ENCODE results near the gene TMEM81.

Gene TMEM81

DNA sequence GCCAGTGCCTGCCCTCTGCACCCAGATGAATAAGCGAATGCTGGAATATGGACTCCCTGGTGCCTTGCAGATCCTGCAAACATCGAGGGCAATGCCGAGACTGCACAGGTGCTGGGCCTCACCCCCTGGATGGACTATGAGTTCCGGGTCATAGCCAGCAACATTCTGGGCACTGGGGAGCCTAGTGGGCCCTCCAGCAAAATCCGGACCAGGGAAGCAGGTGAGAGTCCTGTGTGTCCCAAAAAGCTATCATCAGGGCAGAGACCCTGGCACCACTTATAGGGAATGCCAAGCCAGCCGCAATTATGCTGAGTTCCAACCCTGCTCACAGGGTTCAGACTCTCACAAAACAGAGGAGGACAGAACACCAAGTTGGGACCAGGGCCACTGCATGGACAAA, 17.2 kb downstream of the TMEM81 start:
- H3K9me2 ChIP-seq (replicated peaks; ENCODE audit: control insufficient read depth, low read length) = no peaks in the 10 kb centered on the region
- H3K27ac ChIP-seq (ENCODE audit: low read depth, low read length) = no peak overlapping the region
- H3K4me1 ChIP-seq (ENCODE audit: control insufficient read depth, low read length) = no peaks in the 10 kb centered on the region
- H3K27me3 ChIP-seq (ENCODE audit: control insufficient read depth, low read length) = no peaks in the 10 kb centered on the region
- H3K9me3 ChIP-seq (ENCODE audit: control insufficient read depth, insufficient read depth, low read length) = no peaks in the 10 kb centered on the region
- H3K79me2 ChIP-seq (ENCODE audit: control insufficient read depth, low read length) = no peaks in the 10 kb centered on the region
- no peaks in the 10 kb centered on the region for H3K36me3 ChIP-seq (ENCODE audit: control insufficient read depth, low read length)
- H3K4me2 ChIP-seq (ENCODE audit: low read length) = no peak overlapping the region
- no peaks in the 10 kb centered on the region for H3F3A ChIP-seq (ENCODE audit: control insufficient read depth, insufficient read depth)
- no peak overlapping the region for H3K4me3 ChIP-seq (ENCODE audit: low read length)
- no peaks in the 10 kb centered on the region for H4K20me1 ChIP-seq (ENCODE audit: control insufficient read depth, insufficient read depth, low read depth, low read length)
- TF ChIP-seq, protein P1, sequence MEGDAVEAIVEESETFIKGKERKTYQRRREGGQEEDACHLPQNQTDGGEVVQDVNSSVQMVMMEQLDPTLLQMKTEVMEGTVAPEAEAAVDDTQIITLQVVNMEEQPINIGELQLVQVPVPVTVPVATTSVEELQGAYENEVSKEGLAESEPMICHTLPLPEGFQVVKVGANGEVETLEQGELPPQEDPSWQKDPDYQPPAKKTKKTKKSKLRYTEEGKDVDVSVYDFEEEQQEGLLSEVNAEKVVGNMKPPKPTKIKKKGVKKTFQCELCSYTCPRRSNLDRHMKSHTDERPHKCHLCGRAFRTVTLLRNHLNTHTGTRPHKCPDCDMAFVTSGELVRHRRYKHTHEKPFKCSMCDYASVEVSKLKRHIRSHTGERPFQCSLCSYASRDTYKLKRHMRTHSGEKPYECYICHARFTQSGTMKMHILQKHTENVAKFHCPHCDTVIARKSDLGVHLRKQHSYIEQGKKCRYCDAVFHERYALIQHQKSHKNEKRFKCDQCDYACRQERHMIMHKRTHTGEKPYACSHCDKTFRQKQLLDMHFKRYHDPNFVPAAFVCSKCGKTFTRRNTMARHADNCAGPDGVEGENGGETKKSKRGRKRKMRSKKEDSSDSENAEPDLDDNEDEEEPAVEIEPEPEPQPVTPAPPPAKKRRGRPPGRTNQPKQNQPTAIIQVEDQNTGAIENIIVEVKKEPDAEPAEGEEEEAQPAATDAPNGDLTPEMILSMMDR (IDR thresholded peaks at IDR 0.05; ENCODE audit: low read depth, low read length, poor library complexity, severe bottlenecking) = no peak
- TF ChIP-seq EZH2phosphoT487 (IDR thresholded peaks at IDR 0.05; ENCODE audit: borderline replicate concordance, low read length) = no peak

GRCh38 chr1:205066141-205066818, 18.0 kb downstream of the TMEM81 start:
- TF ChIP-seq, protein P1 (IDR thresholded peaks at IDR 0.05; ENCODE audit: low read depth, low read length, poor library complexity, severe bottlenecking) = no peak
- TF ChIP-seq EZH2phosphoT487 (IDR thresholded peaks at IDR 0.05; ENCODE audit: borderline replicate concordance, low read length) = no peak
- H3K27me3 ChIP-seq (ENCODE audit: control insufficient read depth, low read length) = no peaks in the 10 kb centered on the region
- H3K36me3 ChIP-seq (ENCODE audit: control insufficient read depth, low read length) = no peaks in the 10 kb centered on the region
- H3K4me1 ChIP-seq (ENCODE audit: control insufficient read depth, low read length) = no peaks in the 10 kb centered on the region
- no peaks in the 10 kb centered on the region for H3F3A ChIP-seq (ENCODE audit: control insufficient read depth, insufficient read depth)
- H3K9me2 ChIP-seq (replicated peaks; ENCODE audit: control insufficient read depth, low read length) = no peaks in the 10 kb centered on the region
- no peak overlapping the region for H3K27ac ChIP-seq (ENCODE audit: low read depth, low read length)
- no peak overlapping the region for H3K4me2 ChIP-seq (ENCODE audit: low read length)
- H3K9me3 ChIP-seq (ENCODE audit: control insufficient read depth, insufficient read depth, low read length) = no peaks in the 10 kb centered on the region
- H3K79me2 ChIP-seq (ENCODE audit: control insufficient read depth, low read length) = no peaks in the 10 kb centered on the region
- no peak overlapping the region for H3K4me3 ChIP-seq (ENCODE audit: low read length)
- no peaks in the 10 kb centered on the region for H4K20me1 ChIP-seq (ENCODE audit: control insufficient read depth, insufficient read depth, low read depth, low read length)

- Histone ChIP-seq H3K27me3 (ENCODE audit: control insufficient read depth, low read length) (no peaks in the 10 kb centered on the region), H4K20me1 (ENCODE audit: control insufficient read depth, insufficient read depth, low read depth, low read length) (no peaks in the 10 kb centered on the region), H3K27ac (ENCODE audit: low read depth, low read length) (no peak overlapping the region), H3K79me2 (ENCODE audit: control insufficient read depth, low read length) (no peaks in the 10 kb centered on the region), H3K4me2 (ENCODE audit: low read length) (no peak overlapping the region), H3K36me3 (ENCODE audit: control insufficient read depth, low read length) (no peaks in the 10 kb centered on the region), H3K4me1 (ENCODE audit: control insufficient read depth, low read length) (no peaks in the 10 kb centered on the region), H3F3A (ENCODE audit: control insufficient read depth, insufficient read depth) (no peaks in the 10 kb centered on the region), H3K9me2 (replicated peaks; ENCODE audit: control insufficient read depth, low read length) (no peaks in the 10 kb centered on the region), H3K9me3 (ENCODE audit: control insufficient read depth, insufficient read depth, low read length) (no peaks in the 10 kb centered on the region), H3K4me3 (ENCODE audit: low read length) (no peak overlapping the region)
- TF ChIP-seq, protein P1 (IDR thresholded peaks at IDR 0.05; ENCODE audit: low read depth, low read length, poor library complexity, severe bottlenecking) = no peak
- no peak for TF ChIP-seq EZH2phosphoT487 (IDR thresholded peaks at IDR 0.05; ENCODE audit: borderline replicate concordance, low read length)
Observed at GRCh38 chr1:205065666-205066065, 18.6 kb downstream of the TMEM81 start.
